WTC11 (cell line): ENCODE measurements around the gene USP17L20. TPM values are rescaled to one million over a fixed set of nuclear protein-coding genes. Genes with fewer than 3 reads are reported as not detected.
"Not testable (repeated sequence)": the region's sequence is repeated elsewhere in the genome, so short reads cannot be mapped to it uniquely, and the experiment has no call there.

Experiments
- ATAC-seq: fragments of 200-7000 bp; cut with Tn5 transposase; 2 replicates; pipeline ENCODE4 v1.10.0; 2021; ENCODE audit warnings: mild to moderate bottlenecking, moderate library complexity
- Bru-seq: library from RNA; stranded (reverse); fragments of 400-500 nt; gene quantifications from one replicate; lab custom pipeline; 2021; lab: Mats Ljungman, UMichigan
- CTCF ChIA-PET: fragments of 300-600 bp; sonication (Branson Sonifier 250); formaldehyde crosslinking; loops from one replicate; lab custom pipeline; 2021; ENCODE audit warnings: antibody characterized with exemption; lab: Charles Lee
- POLR2A ChIA-PET: fragments of 350-600 bp; sonication (Branson Sonifier 250); formaldehyde crosslinking; loops from one replicate; lab custom pipeline; 2021; ENCODE audit warnings: antibody characterized with exemption; lab: Charles Lee
- DNase-seq: peaks from one replicate; pipeline ENCODE4 v3.0.0; 2021; ENCODE audit warnings: low spot score
- H3K27ac Mint-ChIP-seq: 2 replicates; pipeline ENCODE4 v1.8.0; 2021; ENCODE audit warnings: mixed read lengths
- H3K27me3 Mint-ChIP-seq: 2 replicates; pipeline ENCODE4 v1.8.0; 2021; ENCODE audit warnings: low read depth, mild to moderate bottlenecking, moderate library complexity, mixed read lengths
- H3K36me3 Mint-ChIP-seq: 2 replicates; pipeline ENCODE4 v1.8.0; 2021; ENCODE audit warnings: mixed read lengths
- H3K4me1 Mint-ChIP-seq: 2 replicates; pipeline ENCODE4 v1.8.0; 2022; ENCODE audit warnings: mixed read lengths
- H3K4me3 Mint-ChIP-seq: 2 replicates; pipeline ENCODE4 v1.8.0; 2021; ENCODE audit warnings: mild to moderate bottlenecking, moderate library complexity, mixed read lengths
- H3K9me3 Mint-ChIP-seq: 2 replicates; pipeline ENCODE4 v1.8.0; 2021; ENCODE audit warnings: mixed read lengths
- long read RNA-seq, 3 experiments: library from RNA in 1 of 3; library from capped mRNA in 1 of 3; library from polyadenylated mRNA in 1 of 3; unstranded in 2 of 3; stranded (forward) in 1 of 3; transcript quantifications; one replicate each; pipeline ENCODE4 v2.0.0, GENCODE V29; 2021
- total RNA-seq: library from RNA; stranded (reverse); gene quantifications from 3 replicates; pipeline ENCODE4 v1.2.3, GENCODE V29; 2021

The USP17L20 gene, protein sequence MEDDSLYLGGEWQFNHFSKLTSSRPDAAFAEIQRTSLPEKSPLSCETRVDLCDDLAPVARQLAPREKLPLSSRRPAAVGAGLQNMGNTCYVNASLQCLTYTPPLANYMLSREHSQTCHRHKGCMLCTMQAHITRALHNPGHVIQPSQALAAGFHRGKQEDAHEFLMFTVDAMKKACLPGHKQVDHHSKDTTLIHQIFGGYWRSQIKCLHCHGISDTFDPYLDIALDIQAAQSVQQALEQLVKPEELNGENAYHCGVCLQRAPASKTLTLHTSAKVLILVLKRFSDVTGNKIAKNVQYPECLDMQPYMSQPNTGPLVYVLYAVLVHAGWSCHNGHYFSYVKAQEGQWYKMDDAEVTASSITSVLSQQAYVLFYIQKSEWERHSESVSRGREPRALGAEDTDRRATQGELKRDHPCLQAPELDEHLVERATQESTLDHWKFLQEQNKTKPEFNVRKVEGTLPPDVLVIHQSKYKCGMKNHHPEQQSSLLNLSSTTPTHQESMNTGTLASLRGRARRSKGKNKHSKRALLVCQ
- not detected in 3 replicates for total RNA-seq
- not detected for Bru-seq, nascent RNA
- long read RNA-seq, experiment 1 = 0 reads
- long read RNA-seq, experiment 2 = 0 reads
- long read RNA-seq, experiment 3 = 0 reads

GRCh38 chr4:9257824-9258223 lies at the start of gene USP17L20:
USP17L20 (plus strand) TSS chr4:9258124; CDS start chr4:9258124, 0 bp downstream.
- CTCF ChIA-PET, H3K27ac Mint-ChIP-seq, POLR2A ChIA-PET, ATAC-seq, DNase-seq, H3K4me3 Mint-ChIP-seq, H3K36me3 Mint-ChIP-seq, H3K27me3 Mint-ChIP-seq, H3K4me1 Mint-ChIP-seq, H3K9me3 Mint-ChIP-seq: not testable (repeated sequence)

- POLR2A ChIA-PET, H3K9me3 Mint-ChIP-seq, H3K4me3 Mint-ChIP-seq, ATAC-seq, H3K36me3 Mint-ChIP-seq, H3K27ac Mint-ChIP-seq, H3K27me3 Mint-ChIP-seq, CTCF ChIA-PET, H3K4me1 Mint-ChIP-seq, DNase-seq: not testable (repeated sequence)
These were observed 47.6 kb upstream of the USP17L20 start, which contains the start of gene USP17L10 for GRCh38 chr4:9210357-9210756. USP17L10 (plus strand) TSS chr4:9210657; CDS start chr4:9210657, 0 bp downstream.

GRCh38 chr4:9214701-9215100 lies 43.2 kb upstream of the USP17L20 start:
- CTCF ChIA-PET, H3K9me3 Mint-ChIP-seq, H3K27ac Mint-ChIP-seq, H3K4me3 Mint-ChIP-seq, ATAC-seq, POLR2A ChIA-PET, H3K4me1 Mint-ChIP-seq, DNase-seq, H3K36me3 Mint-ChIP-seq, H3K27me3 Mint-ChIP-seq: not testable (repeated sequence)

- H3K9me3 Mint-ChIP-seq, H3K27me3 Mint-ChIP-seq, DNase-seq, H3K27ac Mint-ChIP-seq, POLR2A ChIA-PET, ATAC-seq, H3K4me3 Mint-ChIP-seq, H3K4me1 Mint-ChIP-seq, H3K36me3 Mint-ChIP-seq, CTCF ChIA-PET: not testable (repeated sequence)
These were observed 42.8 kb upstream of the USP17L20 start, which contains the start of gene USP17L11 for GRCh38 chr4:9215105-9215504. USP17L11 (plus strand) TSS chr4:9215405; CDS start chr4:9215405, 0 bp downstream.

- ATAC-seq, POLR2A ChIA-PET, H3K27me3 Mint-ChIP-seq, H3K27ac Mint-ChIP-seq, DNase-seq, H3K4me1 Mint-ChIP-seq, H3K4me3 Mint-ChIP-seq, H3K36me3 Mint-ChIP-seq, CTCF ChIA-PET, H3K9me3 Mint-ChIP-seq: not testable (repeated sequence)
These were observed 38.1 kb upstream of the USP17L20 start, which contains the start of gene USP17L12 for GRCh38 chr4:9219852-9220251. USP17L12 (plus strand) TSS chr4:9220152; CDS start chr4:9220152, 0 bp downstream.

GRCh38 chr4:9224596-9224995 lies 33.3 kb upstream of the USP17L20 start, which contains the start of gene USP17L13:
USP17L13 (plus strand) TSS chr4:9224896; CDS start chr4:9224896, 0 bp downstream.
- H3K27me3 Mint-ChIP-seq, CTCF ChIA-PET, H3K9me3 Mint-ChIP-seq, H3K4me3 Mint-ChIP-seq, DNase-seq, POLR2A ChIA-PET, H3K36me3 Mint-ChIP-seq, H3K27ac Mint-ChIP-seq, ATAC-seq, H3K4me1 Mint-ChIP-seq: not testable (repeated sequence)

- H3K9me3 Mint-ChIP-seq, POLR2A ChIA-PET, ATAC-seq, H3K36me3 Mint-ChIP-seq, H3K4me1 Mint-ChIP-seq, CTCF ChIA-PET, DNase-seq, H3K27me3 Mint-ChIP-seq, H3K27ac Mint-ChIP-seq, H3K4me3 Mint-ChIP-seq: not testable (repeated sequence)
These were observed 27.7 kb upstream of the USP17L20 start for GRCh38 chr4:9230249-9230648.

DNA sequence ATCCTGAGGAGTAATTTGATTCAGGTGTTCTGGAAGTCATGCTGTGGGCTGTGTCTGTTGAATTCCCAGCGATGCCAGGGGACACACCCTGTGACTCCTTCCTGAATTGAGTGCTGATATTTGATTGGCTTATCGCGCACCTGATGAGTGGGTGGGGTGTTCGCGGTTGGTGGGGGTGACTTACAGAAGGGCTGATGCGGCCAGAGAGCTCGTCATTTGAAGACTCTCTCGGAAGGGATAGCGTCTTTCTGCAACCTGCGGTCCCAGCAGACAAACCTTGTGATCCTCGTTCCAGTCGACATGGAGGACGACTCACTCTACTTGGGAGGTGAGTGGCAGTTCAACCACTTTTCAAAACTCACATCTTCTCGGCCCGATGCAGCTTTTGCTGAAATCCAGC lies 23.8 kb upstream of the USP17L20 start, which contains the start of gene USP17L15:
TSS of gene USP17L15 (plus strand) at position 301 of the 400 bp plus-strand sequence. CDS start at position 301, 0 bp downstream.
- H3K9me3 Mint-ChIP-seq, H3K27ac Mint-ChIP-seq, H3K4me3 Mint-ChIP-seq, H3K4me1 Mint-ChIP-seq, CTCF ChIA-PET, DNase-seq, H3K36me3 Mint-ChIP-seq, H3K27me3 Mint-ChIP-seq, POLR2A ChIA-PET, ATAC-seq: not testable (repeated sequence)

- POLR2A ChIA-PET, H3K4me3 Mint-ChIP-seq, H3K36me3 Mint-ChIP-seq, H3K27ac Mint-ChIP-seq, DNase-seq, H3K9me3 Mint-ChIP-seq, ATAC-seq, H3K27me3 Mint-ChIP-seq, H3K4me1 Mint-ChIP-seq, CTCF ChIA-PET: not testable (repeated sequence)
These were observed 19.5 kb upstream of the USP17L20 start for GRCh38 chr4:9238461-9238860.

GRCh38 chr4:9243579-9243978 lies 14.3 kb upstream of the USP17L20 start, which contains the start of gene USP17L17:
USP17L17 (plus strand) TSS chr4:9243879; CDS start chr4:9243879, 0 bp downstream.
- H3K4me1 Mint-ChIP-seq, H3K4me3 Mint-ChIP-seq, DNase-seq, ATAC-seq, H3K36me3 Mint-ChIP-seq, H3K27ac Mint-ChIP-seq, POLR2A ChIA-PET, CTCF ChIA-PET, H3K27me3 Mint-ChIP-seq, H3K9me3 Mint-ChIP-seq: not testable (repeated sequence)

DNA sequence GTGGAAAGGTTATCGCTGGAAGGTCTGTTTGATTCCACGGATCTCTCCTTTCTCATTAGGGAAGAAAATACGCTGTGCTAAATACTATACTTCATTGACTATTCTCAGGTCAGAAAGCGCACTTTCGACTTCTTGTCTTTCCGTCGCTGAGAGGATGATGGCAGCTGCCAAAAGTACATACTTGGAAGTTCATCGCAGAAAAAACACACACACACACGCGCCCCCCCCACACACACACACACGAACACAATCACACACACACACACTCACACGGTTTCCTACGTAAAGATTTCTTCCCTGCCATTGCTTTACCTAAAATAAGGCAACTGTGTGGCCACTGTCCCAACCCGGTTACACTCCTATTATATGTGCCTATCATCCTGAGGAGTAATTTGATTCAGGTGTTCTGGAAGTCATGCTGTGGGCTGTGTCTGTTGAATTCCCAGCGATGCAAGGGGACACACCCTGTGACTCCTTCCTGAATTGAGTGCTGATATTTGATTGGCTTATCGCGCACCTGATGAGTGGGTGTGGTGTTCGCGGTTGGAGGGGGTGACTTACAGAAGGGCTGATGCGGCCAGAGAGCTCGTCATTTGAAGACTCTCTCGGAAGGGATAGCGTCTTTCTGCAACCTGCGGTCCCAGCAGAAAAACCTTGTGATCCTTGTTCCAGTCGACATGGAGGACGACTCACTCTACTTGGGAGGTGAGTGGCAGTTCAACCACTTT lies 9.8 kb upstream of the USP17L20 start, which contains the start of gene USP17L18:
TSS of gene USP17L18 (plus strand) at position 678 of the 728 bp plus-strand sequence. CDS start at position 678, 0 bp downstream.
- H3K27ac Mint-ChIP-seq, H3K4me3 Mint-ChIP-seq, H3K27me3 Mint-ChIP-seq, H3K36me3 Mint-ChIP-seq, H3K9me3 Mint-ChIP-seq, POLR2A ChIA-PET, H3K4me1 Mint-ChIP-seq, ATAC-seq, CTCF ChIA-PET: not testable (repeated sequence)
- peak; percentile 5 for DNase-seq
